SK-N-SH (cell line): ENCODE data around the gene CHCHD3. TPM values are rescaled to one million over a fixed set of nuclear protein-coding genes. Genes with fewer than 3 reads are reported as not detected.

Source experiments
- CTCF ChIA-PET: fragments of 300-600, 350-600 bp; formaldehyde crosslinking; extraction: SDS; loops from one replicate; lab custom pipeline; 2021; lab: Yijun Ruan, JAX
- POLR2A ChIA-PET: fragments of 350-600 bp; sonication (Branson Sonifier 250); formaldehyde crosslinking; extraction: SDS; loops from one replicate; lab custom pipeline; 2020; ENCODE audit warnings: antibody characterized with exemption, inconsistent platforms; lab: Yijun Ruan, JAX
- DNase-seq: peaks from one replicate; pipeline ENCODE4 v3.0.0; 2012
- H2AFZ ChIP-seq: fragments of 200-600 bp; sonication (generic); 2 replicates; pipeline ENCODE4 v1.8.1; 2016; ENCODE audit warnings: antibody characterized with exemption, mild to moderate bottlenecking, low read depth
- H3F3A ChIP-seq: fragments of 200-600 bp; sonication (generic); replicated peaks from 2 replicates; pipeline ENCODE3; 2016; ENCODE audit warnings: antibody characterized with exemption, mild to moderate bottlenecking; ENCODE audit not compliant: insufficient read depth
- H3K27ac ChIP-seq, 2 experiments: fragments of 200-500 bp in 1 of 2; fragments of 200-600 bp in 1 of 2; sonication (Bioruptor generic) in 1 of 2; sonication (generic), shearing (Covaris generic) in 1 of 2; 2 replicates each; pipeline versions ENCODE4 v1.5.1 to v1.6.1; 2014 to 2016; ENCODE audit warnings: low read depth in 2 of 2, inconsistent platforms in 1 of 2, low read length in 1 of 2, mild to moderate bottlenecking in 1 of 2, mixed read lengths in 1 of 2
- H3K27me3 ChIP-seq: fragments of 200-600 bp; sonication (generic), shearing (Covaris generic); 2 replicates; pipeline ENCODE4 v1.6.1; 2016; ENCODE audit warnings: mixed run types; ENCODE audit not compliant: insufficient read depth
- H3K36me3 ChIP-seq, 2 experiments: fragments of 200-500 bp in 1 of 2; fragments of 200-600 bp in 1 of 2; sonication (Bioruptor generic) in 1 of 2; sonication (generic) in 1 of 2; replicated peaks in 1 of 2; 2 replicates each; pipeline versions ENCODE3 to v1.5.1; 2014 to 2016; ENCODE audit warnings: low read length in 1 of 2, mild to moderate bottlenecking in 1 of 2; ENCODE audit not compliant: insufficient read depth in 2 of 2, control insufficient read depth in 1 of 2
- H3K4me1 ChIP-seq, 2 experiments: fragments of 200-500 bp in 1 of 2; fragments of 200-600 bp in 1 of 2; sonication (Bioruptor generic) in 1 of 2; sonication (generic), shearing (Covaris generic) in 1 of 2; 2 replicates each; pipeline versions ENCODE4 v1.5.1 to v1.6.1; 2014 to 2016; ENCODE audit warnings: low read depth in 1 of 2, low read length in 1 of 2, mixed run types in 1 of 2; ENCODE audit not compliant: insufficient read depth in 2 of 2, control insufficient read depth in 1 of 2
- H3K4me2 ChIP-seq: fragments of 200-600 bp; sonication (generic), shearing (Covaris generic); 2 replicates; pipeline ENCODE4 v1.6.1; 2017; ENCODE audit warnings: mixed run types
- H3K4me3 ChIP-seq, 2 experiments: fragments of 200-500 bp in 1 of 2; fragments of 200-600 bp in 1 of 2; sonication (Bioruptor generic) in 1 of 2; sonication (generic), shearing (Covaris generic) in 1 of 2; 2 replicates each; pipeline versions ENCODE4 v1.5.1 to v1.8.1; 2014 to 2016; ENCODE audit warnings: low read depth in 2 of 2, inconsistent platforms in 1 of 2, low read length in 1 of 2, mild to moderate bottlenecking in 1 of 2, mixed read lengths in 1 of 2, moderate library complexity in 1 of 2
- H3K79me2 ChIP-seq: fragments of 200-600 bp; sonication (generic); 2 replicates; pipeline ENCODE4 v1.8.1; 2017; ENCODE audit warnings: mild to moderate bottlenecking; ENCODE audit not compliant: insufficient read depth
- H3K9ac ChIP-seq: fragments of 200-600 bp; sonication (generic); 2 replicates; pipeline ENCODE4 v1.6.1; 2017; ENCODE audit warnings: mixed run types
- H3K9me2 ChIP-seq: fragments of 200-600 bp; sonication (generic); 2 replicates; pipeline ENCODE4 v1.6.1; 2017; ENCODE audit warnings: mixed run types
- H3K9me3 ChIP-seq: fragments of 200-600 bp; sonication (generic); 2 replicates; pipeline ENCODE4 v1.6.1; 2017; ENCODE audit warnings: mixed run types, mild to moderate bottlenecking, moderate library complexity
- H4K20me1 ChIP-seq: fragments of 200-600 bp; sonication (generic); 2 replicates; pipeline ENCODE4 v1.6.1; 2017; ENCODE audit warnings: mild to moderate bottlenecking, mixed run types; ENCODE audit not compliant: insufficient read depth
- CHD2 ChIP-seq: fragments of 150-350 bp; IDR thresholded peaks from 2 replicates; pipeline ENCODE4 v1.6.1; 2018; ENCODE audit warnings: low read length; ENCODE audit not compliant: partially characterized antibody
- EP300 ChIP-seq, 2 experiments: IDR thresholded peaks; 2 replicates each; pipeline versions ENCODE4 v1.4.0 to v1.6.1; 2012; ENCODE audit warnings: borderline replicate concordance in 1 of 2, low read depth in 1 of 2, low read length in 1 of 2
- EZH2phosphoT487 ChIP-seq: fragments of 200-600 bp; sonication (generic); IDR thresholded peaks from 2 replicates; pipeline ENCODE4 v1.6.1; 2017; ENCODE audit warnings: low read depth, mixed run types, mild to moderate bottlenecking, antibody characterized with exemption, moderate library complexity, borderline replicate concordance
- FOSL2 ChIP-seq: IDR thresholded peaks from 2 replicates; pipeline ENCODE4 v1.4.0; 2012; ENCODE audit warnings: low read depth, mild to moderate bottlenecking, moderate library complexity, borderline replicate concordance
- FOXJ3 ChIP-seq: sonication (generic); formaldehyde crosslinking; IDR thresholded peaks from 2 replicates; pipeline ENCODE4 v1.5.1; 2020; ENCODE audit warnings: mild to moderate bottlenecking, missing genetic modification reagents
- FOXM1 ChIP-seq: IDR thresholded peaks from 2 replicates; pipeline ENCODE4 v1.4.0; 2012; ENCODE audit warnings: low read depth, mild to moderate bottlenecking
- GATA2 ChIP-seq: sonication (generic); formaldehyde crosslinking; IDR thresholded peaks from 2 replicates; pipeline ENCODE4 v1.5.0; 2020; ENCODE audit warnings: mild to moderate bottlenecking, missing genetic modification reagents
- JUND ChIP-seq: IDR thresholded peaks from 2 replicates; pipeline ENCODE4 v1.4.0; 2012
- NFIC ChIP-seq: IDR thresholded peaks from 2 replicates; pipeline ENCODE4 v1.4.0; 2012; ENCODE audit warnings: borderline replicate concordance
- PBX3 ChIP-seq: IDR thresholded peaks from 2 replicates; pipeline ENCODE4; 2012
- RAD21 ChIP-seq: IDR thresholded peaks from 2 replicates; pipeline ENCODE4 v1.6.1; 2012; ENCODE audit warnings: mild to moderate bottlenecking, low read length
- RCOR1 ChIP-seq: fragments of 150-350 bp; IDR thresholded peaks from 2 replicates; pipeline ENCODE4 v1.6.1; 2017; ENCODE audit warnings: antibody characterized with exemption, low read length
- RXRA ChIP-seq: IDR thresholded peaks from 2 replicates; pipeline ENCODE4 v1.4.0; 2012; ENCODE audit warnings: low read depth, mild to moderate bottlenecking, borderline replicate concordance
- SIN3A ChIP-seq: IDR thresholded peaks from 2 replicates; pipeline ENCODE4 v1.6.1; 2012; ENCODE audit warnings: low read depth, mild to moderate bottlenecking, low read length, moderate library complexity, borderline replicate concordance
- SMC3 ChIP-seq: IDR thresholded peaks from 2 replicates; pipeline ENCODE4 v1.6.1; 2012; ENCODE audit warnings: low read depth, low read length, improper control_type of control experiment
- TEAD4 ChIP-seq: IDR thresholded peaks from 2 replicates; pipeline ENCODE4 v1.4.0; 2012; ENCODE audit warnings: mild to moderate bottlenecking, borderline replicate concordance; ENCODE audit not compliant: insufficient read depth
- YY1 ChIP-seq: IDR thresholded peaks from 2 replicates; pipeline ENCODE4 v1.4.0; 2012; ENCODE audit warnings: low read depth, mild to moderate bottlenecking
- WGBS: methylation state at CpG from one replicate; pipeline ENCODE4 v1.1.6; 2017; ENCODE audit warnings: low lambda C conversion rate; 5-methylcytosine and 5-hydroxymethylcytosine counted together
- polyA plus RNA-seq, 3 experiments: library from polyadenylated mRNA; depleted of rRNA; stranded (reverse); fragments of >200 nt; gene quantifications; 2 replicates each; pipeline ENCODE4 v1.2.3, GENCODE V29; 2012
- TF ChIP-seq, protein P1 (sequence below): IDR thresholded peaks from 2 replicates; pipeline ENCODE4 v1.4.0; 2012; ENCODE audit warnings: low read depth, borderline replicate concordance
- TF ChIP-seq, protein P2 (sequence below): IDR thresholded peaks from 2 replicates; pipeline ENCODE4 v1.6.1; 2012; ENCODE audit warnings: mild to moderate bottlenecking, low read depth, low read length, moderate library complexity
- TF ChIP-seq, protein P3 (sequence below): IDR thresholded peaks from 2 replicates; pipeline ENCODE4 v1.4.0; 2012; ENCODE audit warnings: low read depth

Gene CHCHD3
- polyA plus RNA-seq, 1 of the 3 experiments (the other 2 are of a cell fraction), result 97.1 TPM

DNA sequence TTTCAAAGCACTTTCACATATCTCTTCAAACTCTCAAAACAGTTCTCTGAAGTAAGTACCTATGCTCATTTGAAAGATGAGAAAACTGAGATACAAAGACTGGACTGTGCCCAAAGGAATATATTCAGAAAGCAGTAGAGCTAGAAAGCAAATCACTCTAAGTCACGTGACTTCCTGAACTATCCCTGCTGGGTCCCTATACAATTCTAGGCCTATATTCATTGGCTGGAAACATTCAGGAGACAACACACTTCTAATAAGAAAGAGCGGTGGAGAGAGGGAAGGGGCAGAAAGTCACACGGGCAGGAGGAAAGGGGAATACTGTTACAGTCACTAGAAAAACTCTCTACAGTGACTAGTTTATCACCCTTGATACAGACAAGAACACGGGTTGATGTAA lies 140.0 kb downstream of the CHCHD3 start (continued):
- TF ChIP-seq, protein P1, sequence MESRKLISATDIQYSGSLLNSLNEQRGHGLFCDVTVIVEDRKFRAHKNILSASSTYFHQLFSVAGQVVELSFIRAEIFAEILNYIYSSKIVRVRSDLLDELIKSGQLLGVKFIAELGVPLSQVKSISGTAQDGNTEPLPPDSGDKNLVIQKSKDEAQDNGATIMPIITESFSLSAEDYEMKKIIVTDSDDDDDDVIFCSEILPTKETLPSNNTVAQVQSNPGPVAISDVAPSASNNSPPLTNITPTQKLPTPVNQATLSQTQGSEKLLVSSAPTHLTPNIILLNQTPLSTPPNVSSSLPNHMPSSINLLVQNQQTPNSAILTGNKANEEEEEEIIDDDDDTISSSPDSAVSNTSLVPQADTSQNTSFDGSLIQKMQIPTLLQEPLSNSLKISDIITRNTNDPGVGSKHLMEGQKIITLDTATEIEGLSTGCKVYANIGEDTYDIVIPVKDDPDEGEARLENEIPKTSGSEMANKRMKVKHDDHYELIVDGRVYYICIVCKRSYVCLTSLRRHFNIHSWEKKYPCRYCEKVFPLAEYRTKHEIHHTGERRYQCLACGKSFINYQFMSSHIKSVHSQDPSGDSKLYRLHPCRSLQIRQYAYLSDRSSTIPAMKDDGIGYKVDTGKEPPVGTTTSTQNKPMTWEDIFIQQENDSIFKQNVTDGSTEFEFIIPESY, result no peak
- TF ChIP-seq CHD2 (no peak), YY1 (no peak), EP300 (IDR thresholded peaks at IDR 0.05; ENCODE audit: borderline replicate concordance in 1 of 2, low read depth in 1 of 2, low read length in 1 of 2) (no peak), FOSL2 (no peak), JUND (no peak), FOXM1 (no peak)

- H3K9me2 ChIP-seq, result 0 out of 2 replicates have a peak, but pooled peaks cover 4% of the 10 kb centered on the region
- TF ChIP-seq PBX3 (no peak), EZH2phosphoT487 (no peak), RXRA (no peak), TEAD4 (no peak), SMC3 (no peak), RAD21 (no peak), GATA2 (CRISPR knock-in tag) (no peak), SIN3A (no peak), RCOR1 (no peak), FOXJ3 (no peak), YY1 (no peak), FOSL2 (no peak), CHD2 (no peak), NFIC (no peak)
- TF ChIP-seq, protein P2, sequence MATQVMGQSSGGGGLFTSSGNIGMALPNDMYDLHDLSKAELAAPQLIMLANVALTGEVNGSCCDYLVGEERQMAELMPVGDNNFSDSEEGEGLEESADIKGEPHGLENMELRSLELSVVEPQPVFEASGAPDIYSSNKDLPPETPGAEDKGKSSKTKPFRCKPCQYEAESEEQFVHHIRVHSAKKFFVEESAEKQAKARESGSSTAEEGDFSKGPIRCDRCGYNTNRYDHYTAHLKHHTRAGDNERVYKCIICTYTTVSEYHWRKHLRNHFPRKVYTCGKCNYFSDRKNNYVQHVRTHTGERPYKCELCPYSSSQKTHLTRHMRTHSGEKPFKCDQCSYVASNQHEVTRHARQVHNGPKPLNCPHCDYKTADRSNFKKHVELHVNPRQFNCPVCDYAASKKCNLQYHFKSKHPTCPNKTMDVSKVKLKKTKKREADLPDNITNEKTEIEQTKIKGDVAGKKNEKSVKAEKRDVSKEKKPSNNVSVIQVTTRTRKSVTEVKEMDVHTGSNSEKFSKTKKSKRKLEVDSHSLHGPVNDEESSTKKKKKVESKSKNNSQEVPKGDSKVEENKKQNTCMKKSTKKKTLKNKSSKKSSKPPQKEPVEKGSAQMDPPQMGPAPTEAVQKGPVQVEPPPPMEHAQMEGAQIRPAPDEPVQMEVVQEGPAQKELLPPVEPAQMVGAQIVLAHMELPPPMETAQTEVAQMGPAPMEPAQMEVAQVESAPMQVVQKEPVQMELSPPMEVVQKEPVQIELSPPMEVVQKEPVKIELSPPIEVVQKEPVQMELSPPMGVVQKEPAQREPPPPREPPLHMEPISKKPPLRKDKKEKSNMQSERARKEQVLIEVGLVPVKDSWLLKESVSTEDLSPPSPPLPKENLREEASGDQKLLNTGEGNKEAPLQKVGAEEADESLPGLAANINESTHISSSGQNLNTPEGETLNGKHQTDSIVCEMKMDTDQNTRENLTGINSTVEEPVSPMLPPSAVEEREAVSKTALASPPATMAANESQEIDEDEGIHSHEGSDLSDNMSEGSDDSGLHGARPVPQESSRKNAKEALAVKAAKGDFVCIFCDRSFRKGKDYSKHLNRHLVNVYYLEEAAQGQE, result no peak
- TF ChIP-seq, protein P3, sequence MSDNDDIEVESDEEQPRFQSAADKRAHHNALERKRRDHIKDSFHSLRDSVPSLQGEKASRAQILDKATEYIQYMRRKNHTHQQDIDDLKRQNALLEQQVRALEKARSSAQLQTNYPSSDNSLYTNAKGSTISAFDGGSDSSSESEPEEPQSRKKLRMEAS, result no peak
- H3K4me1 ChIP-seq, result peaks cover 0 to 3% of the 10 kb centered on the region in 2 experiments; a peak in 2 of 4 replicates
- no peak overlapping the region for H3K4me2 ChIP-seq
- ChIA-PET CTCF (interaction anchor here (1.8 kb wide), 1 partner anchor 9 kb away, joined by 6 read pairs; no protein-coding TSS in a partner anchor), POLR2A (no interaction called here)
- WGBS, result 97% methylated on average over 4 of the region's 4 CpGs
- no peak overlapping the region for H3K9ac ChIP-seq
- no peaks in the 10 kb centered on the region for H3K27me3 ChIP-seq
- no peaks in the 10 kb centered on the region for H4K20me1 ChIP-seq
- no peaks in the 10 kb centered on the region for H3K9me3 ChIP-seq
- H3K36me3 ChIP-seq, result peaks cover 9 to 30% of the 10 kb centered on the region in 2 experiments
- H2AFZ ChIP-seq, result no peak overlapping the region
- no peaks in the 10 kb centered on the region for H3F3A ChIP-seq
- no peak overlapping the region for H3K27ac ChIP-seq
- no peaks in the 10 kb centered on the region for H3K79me2 ChIP-seq
- DNase-seq, result no peak
- no peak overlapping the region for H3K4me3 ChIP-seq
Measured at GRCh38 chr7:132941428-132941827, 140.5 kb downstream of the CHCHD3 start.
